Sigmoid colon (tissue), 7 donors: ENCODE measurements around the gene ABCA2. TPM values are rescaled to one million over a fixed set of nuclear protein-coding genes. Genes with fewer than 3 reads are reported as not detected.
"Not testable (repeated sequence)": the region's sequence is repeated elsewhere in the genome, so short reads cannot be mapped to it uniquely, and the experiment has no call there.

ENCODE experiments used
- DNase-seq: peaks from one replicate; pipeline ENCODE4 v3.0.0-alpha.2; 2019
- H3K27ac ChIP-seq, 4 donors: fragments of 200-600 bp; sonication (generic); one replicate each; pipeline ENCODE4 v1.5.1; 2016 to 2019; ENCODE audit warnings: mild to moderate bottlenecking in 1 of 4
- H3K27me3 ChIP-seq, 3 donors: fragments of 200-600 bp; sonication (generic); one replicate each; pipeline ENCODE4 v1.5.1; 2019; ENCODE audit warnings: mild to moderate bottlenecking in 1 of 3
- H3K36me3 ChIP-seq, 4 donors: fragments of 200-600 bp; sonication (generic); one replicate each; pipeline ENCODE4 v1.5.1; 2016 to 2019
- H3K4me1 ChIP-seq, 4 donors: fragments of 200-600 bp; sonication (generic); one replicate each; pipeline ENCODE4 v1.5.1; 2017 to 2019
- H3K4me3 ChIP-seq, 4 donors: fragments of 200-600 bp; sonication (generic); one replicate each; pipeline ENCODE4 v1.5.1; 2017 to 2019; ENCODE audit warnings: mild to moderate bottlenecking in 2 of 4, moderate library complexity in 1 of 4
- H3K9me3 ChIP-seq, 4 donors: fragments of 200-600 bp in 3 of 4; sonication (generic) in 3 of 4; one replicate each; pipeline versions ENCODE4 v1.5.1 to v1.6.1; 2013 to 2019
- CTCF ChIP-seq, 4 experiments: fragments of 450-650 bp in 3 of 4; fragments of 200-600 bp in 1 of 4; IDR thresholded peaks; one replicate each; pipeline ENCODE4 v1.5.1; 2016 to 2019; ENCODE audit warnings: antibody characterized with exemption in 4 of 4, mild to moderate bottlenecking in 3 of 4, moderate library complexity in 2 of 4
- EP300 ChIP-seq, 4 donors: sonication (generic); formaldehyde crosslinking; IDR thresholded peaks; one replicate each; pipeline ENCODE4 v1.6.1; 2017; ENCODE audit warnings: antibody characterized with exemption in 4 of 4
- POLR2A ChIP-seq, 2 donors: fragments of 450-650 bp; IDR thresholded peaks; one replicate each; pipeline ENCODE4 v1.6.1; 2016; ENCODE audit warnings: antibody characterized with exemption in 2 of 2, mild to moderate bottlenecking in 2 of 2, moderate library complexity in 2 of 2
- POLR2AphosphoS5 ChIP-seq, 4 donors: sonication (generic); formaldehyde crosslinking; IDR thresholded peaks; one replicate each; pipeline ENCODE4 v1.6.1; 2017; ENCODE audit warnings: antibody characterized with exemption in 4 of 4
- WGBS, 2 donors: extraction: QIAGEN DNeasy Blood & Tissue Kit; methylation state at CpG; one replicate each; pipeline ENCODE4 v1.1.7; 2013; 5-methylcytosine and 5-hydroxymethylcytosine counted together
- intact Hi-C: fragments of 100-400 bp; cut with DNase I; formaldehyde crosslinking; loops from one replicate; pipeline ENCODE4 v1.15.1; 2023
- polyA plus RNA-seq, 3 donors: library from polyadenylated mRNA; stranded (reverse); fragments of 200-250 nt; gene quantifications; one replicate each; pipeline ENCODE4 v1.2.3, GENCODE V29; 2013
- total RNA-seq, 4 donors: library from RNA; depleted of rRNA; stranded (reverse); fragments of >200 nt; gene quantifications; one replicate each; pipeline ENCODE4 v1.1.0, GENCODE V29; 2016
- donor health status: healthy with polysubstance abuse.
- donor health status: Bipolar disorder and iron deficiency.
- donor health status: healthy.

The ABCA2 gene
- total and polyA plus RNA-seq, 7 donors, result 6.0 to 28.6 (median 12.5) TPM

GRCh38 chr9:137004285-137004684, 23.8 kb downstream of the ABCA2 start:
- 36 to 47% methylated on average over 17 of the region's 17 CpGs for WGBS, 2 donors
- peak in 2 of 4 experiments; percentile 22 to 37 for TF ChIP-seq CTCF (IDR thresholded peaks at IDR 0.05)

GRCh38 chr9:137002646-137003041, 25.4 kb downstream of the ABCA2 start:
- Histone ChIP-seq H3K27me3 (peaks cover under 1 to 10% (median 2%) of the 10 kb centered on the region in 3 donors), H3K27ac (no peak overlapping the region), H3K4me1 (no peaks in the 10 kb centered on the region), H3K4me3 (no peak overlapping the region), H3K36me3 (no peaks in the 10 kb centered on the region), H3K9me3 (no peaks in the 10 kb centered on the region)
- intact Hi-C loops, result no loop called here
- DNase-seq, result no peak
- TF ChIP-seq POLR2AphosphoS5 (IDR thresholded peaks at IDR 0.05) (no peak), EP300 (IDR thresholded peaks at IDR 0.05) (no peak), CTCF (IDR thresholded peaks at IDR 0.05) (no peak), POLR2A (IDR thresholded peaks at IDR 0.05) (no peak)
- 88 to 91% methylated on average over 10 of the region's 10 CpGs for WGBS, 2 donors

More at GRCh38 chr9:137004285-137004684, 23.8 kb downstream of the ABCA2 start:
- H3K36me3 ChIP-seq, H3K4me3 ChIP-seq, H3K4me1 ChIP-seq, H3K9me3 ChIP-seq, intact Hi-C loops, H3K27me3 ChIP-seq, H3K27ac ChIP-seq, DNase-seq: not testable (repeated sequence)

- Histone ChIP-seq H3K27ac (no peak overlapping the region), H3K4me1 (no peaks in the 10 kb centered on the region), H3K4me3 (no peak overlapping the region), H3K36me3 (no peaks in the 10 kb centered on the region), H3K27me3 (peaks cover 3 to 16% (median 8%) of the 10 kb centered on the region in 3 donors), H3K9me3 (no peaks in the 10 kb centered on the region)
- no peak for DNase-seq
- TF ChIP-seq POLR2AphosphoS5 (IDR thresholded peaks at IDR 0.05), result no peak
- no peak for TF ChIP-seq EP300 (IDR thresholded peaks at IDR 0.05)
- no peak for TF ChIP-seq CTCF (IDR thresholded peaks at IDR 0.05)
- no peak for TF ChIP-seq POLR2A (IDR thresholded peaks at IDR 0.05)
- WGBS, 2 donors, result 80 to 91% methylated on average over 20 of the region's 20 CpGs
- intact Hi-C loops, result no loop called here
Observed at GRCh38 chr9:137001857-137002645, 26.0 kb downstream of the ABCA2 start.

- no peak overlapping the region for H3K4me3 ChIP-seq
- DNase-seq, result no peak
- no peak for TF ChIP-seq POLR2A (IDR thresholded peaks at IDR 0.05)
- TF ChIP-seq CTCF (IDR thresholded peaks at IDR 0.05), result no peak
- no peak for TF ChIP-seq POLR2AphosphoS5 (IDR thresholded peaks at IDR 0.05)
- no peak for TF ChIP-seq EP300 (IDR thresholded peaks at IDR 0.05)
- no peaks in the 10 kb centered on the region for H3K9me3 ChIP-seq
- H3K4me1 ChIP-seq, result peaks cover 0 to 14% (median 12%) of the 10 kb centered on the region in 4 donors
- peaks cover 11 to 33% (median 25%) of the 10 kb centered on the region in 3 donors for H3K27me3 ChIP-seq
- H3K27ac ChIP-seq, result peak overlapping the region in 1 of 4 donors; percentile 1
- intact Hi-C loops, result no loop called here
- no peaks in the 10 kb centered on the region for H3K36me3 ChIP-seq
- WGBS, 2 donors, result 55 to 71% methylated on average over 10 of the region's 10 CpGs
Observed at GRCh38 chr9:137000177-137000930, 27.7 kb downstream of the ABCA2 start.
